WI38 (cell line): ENCODE data around the gene C10orf90.

ENCODE experiments used
- H3K4me3 ChIP-seq: 2 replicates; pipeline ENCODE4 v1.5.1; 2011; ENCODE audit warnings: low read depth, mild to moderate bottlenecking, control low read depth, low read length
- TF ChIP-seq, protein P1 (sequence below): IDR thresholded peaks from 2 replicates; pipeline ENCODE4 v1.5.1; 2012; ENCODE audit warnings: low read depth, mild to moderate bottlenecking, control low read depth, low read length

Gene C10orf90

DNA sequence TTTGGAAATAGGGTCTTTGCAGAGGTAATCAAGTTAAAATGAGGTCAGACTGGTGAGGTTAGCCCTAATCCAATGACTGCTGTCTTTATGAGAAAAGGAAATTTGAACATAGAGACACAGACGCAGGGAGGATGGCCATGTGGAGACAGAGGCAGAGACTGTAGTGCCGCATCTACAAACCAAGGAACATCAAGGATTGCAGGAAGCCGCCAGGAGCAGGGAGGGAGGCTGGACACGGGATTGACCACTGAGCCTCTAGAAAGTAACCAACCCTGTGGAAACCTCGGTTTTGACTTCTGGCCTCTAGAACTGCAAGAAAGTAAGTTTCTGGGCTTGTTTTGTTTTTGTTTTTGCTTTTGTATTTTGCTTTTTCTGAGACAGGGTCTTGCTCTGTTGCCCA lies 213.9 kb downstream of the C10orf90 start:
- TF ChIP-seq, protein P1, sequence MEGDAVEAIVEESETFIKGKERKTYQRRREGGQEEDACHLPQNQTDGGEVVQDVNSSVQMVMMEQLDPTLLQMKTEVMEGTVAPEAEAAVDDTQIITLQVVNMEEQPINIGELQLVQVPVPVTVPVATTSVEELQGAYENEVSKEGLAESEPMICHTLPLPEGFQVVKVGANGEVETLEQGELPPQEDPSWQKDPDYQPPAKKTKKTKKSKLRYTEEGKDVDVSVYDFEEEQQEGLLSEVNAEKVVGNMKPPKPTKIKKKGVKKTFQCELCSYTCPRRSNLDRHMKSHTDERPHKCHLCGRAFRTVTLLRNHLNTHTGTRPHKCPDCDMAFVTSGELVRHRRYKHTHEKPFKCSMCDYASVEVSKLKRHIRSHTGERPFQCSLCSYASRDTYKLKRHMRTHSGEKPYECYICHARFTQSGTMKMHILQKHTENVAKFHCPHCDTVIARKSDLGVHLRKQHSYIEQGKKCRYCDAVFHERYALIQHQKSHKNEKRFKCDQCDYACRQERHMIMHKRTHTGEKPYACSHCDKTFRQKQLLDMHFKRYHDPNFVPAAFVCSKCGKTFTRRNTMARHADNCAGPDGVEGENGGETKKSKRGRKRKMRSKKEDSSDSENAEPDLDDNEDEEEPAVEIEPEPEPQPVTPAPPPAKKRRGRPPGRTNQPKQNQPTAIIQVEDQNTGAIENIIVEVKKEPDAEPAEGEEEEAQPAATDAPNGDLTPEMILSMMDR = no peak
- H3K4me3 ChIP-seq = no peak overlapping the region

DNA sequence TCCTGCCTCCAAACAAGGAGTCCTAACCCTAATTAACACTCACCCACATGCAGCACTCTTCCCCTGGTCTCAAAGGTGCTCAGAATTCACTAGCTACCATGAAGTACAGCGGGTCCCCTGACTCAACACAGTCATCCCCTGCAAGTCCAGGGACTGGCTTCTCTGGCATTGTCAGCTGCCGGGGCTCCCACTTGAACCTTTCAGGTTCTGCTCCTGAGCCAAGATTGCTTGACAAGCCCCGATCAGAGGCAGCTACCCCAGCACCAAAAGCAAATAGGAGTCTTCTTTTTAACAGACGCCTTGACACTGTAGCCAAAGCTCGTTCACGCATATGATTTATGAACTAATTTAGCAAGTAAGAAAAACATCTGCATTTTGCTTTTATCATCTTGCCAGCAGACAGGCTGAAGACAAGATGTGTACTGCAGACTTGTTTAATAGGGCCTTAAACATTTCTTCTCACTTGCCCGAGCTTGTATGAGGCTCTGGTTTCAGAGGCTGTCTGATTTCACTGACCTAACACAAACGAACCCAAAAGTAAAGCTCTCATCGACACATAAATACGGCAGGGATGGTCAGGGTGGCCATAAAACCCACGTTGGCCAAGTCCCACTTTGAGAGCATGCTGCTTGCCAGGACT lies 214.6 kb downstream of the C10orf90 start:
- TF ChIP-seq, protein P1 = no peak
- no peak overlapping the region for H3K4me3 ChIP-seq

DNA sequence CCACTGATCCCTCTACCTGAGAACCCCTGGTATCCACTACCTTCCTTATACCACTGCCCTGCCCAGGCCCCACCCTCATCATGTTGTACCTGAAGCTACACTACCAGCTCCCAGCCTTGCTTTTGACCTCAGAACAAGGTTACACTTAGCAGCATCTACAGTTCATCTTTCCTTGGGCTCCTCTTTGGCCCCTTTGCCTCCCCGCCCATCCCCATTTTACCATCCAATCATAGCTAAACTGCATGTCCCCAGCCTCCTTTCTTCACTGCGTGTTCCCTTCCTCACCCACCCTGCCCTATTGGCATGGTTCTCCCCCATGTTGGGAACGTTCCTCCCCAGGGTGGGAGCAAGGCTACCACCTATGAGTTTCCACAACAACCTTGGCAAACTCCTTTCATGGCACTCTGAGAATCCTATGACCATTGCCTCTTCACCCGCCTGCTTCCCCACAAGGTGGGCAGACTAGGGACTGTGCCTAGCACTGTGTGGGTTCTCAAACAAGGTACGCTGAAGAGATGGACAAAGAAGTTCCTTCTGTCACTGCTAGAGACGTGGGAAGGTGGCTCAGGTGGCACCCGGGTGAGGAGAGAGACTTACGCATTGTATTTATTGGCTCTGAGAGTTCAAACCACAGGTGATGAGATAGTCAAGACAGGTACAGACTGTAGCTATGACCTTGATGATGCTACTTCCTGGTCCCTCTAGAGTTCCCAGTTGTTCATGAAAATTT lies 215.3 kb downstream of the C10orf90 start:
- TF ChIP-seq, protein P1 = no peak

DNA sequence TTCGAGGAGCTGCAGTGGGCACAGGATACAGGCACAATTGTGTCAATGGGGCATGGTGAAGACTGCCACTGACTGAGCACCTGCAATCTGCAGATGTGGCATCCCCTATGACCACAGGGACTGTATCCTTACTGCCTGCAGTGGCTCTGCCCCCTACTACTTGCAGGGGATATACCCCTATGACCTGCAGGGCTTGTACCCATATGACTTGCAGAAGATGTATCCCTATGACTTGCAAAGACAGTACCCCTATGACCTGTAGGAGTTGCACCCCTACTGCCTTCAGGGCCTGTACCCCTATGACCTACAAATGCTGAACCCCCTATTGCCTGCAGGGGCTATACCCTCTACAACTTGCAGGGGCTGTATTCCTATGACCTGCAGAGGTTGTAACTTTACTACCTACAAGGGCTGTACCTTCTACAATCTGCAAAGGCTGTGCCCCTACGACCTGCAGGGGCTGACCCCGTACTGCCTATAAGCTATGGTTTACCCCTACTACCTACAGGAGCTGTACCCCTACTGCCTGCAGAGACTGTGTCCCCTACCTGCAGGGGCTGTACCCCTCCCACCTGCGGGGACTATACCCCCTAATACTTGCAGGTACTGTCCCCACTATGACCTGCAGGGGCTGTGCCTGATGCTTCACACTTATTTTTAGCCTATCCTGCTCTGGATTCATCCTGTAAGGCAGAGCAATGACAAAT lies 216.3 kb downstream of the C10orf90 start:
- TF ChIP-seq, protein P1 = no peak
- no peak overlapping the region for H3K4me3 ChIP-seq

More for the DNA sequence above, 215.3 kb downstream of the C10orf90 start:
- no peak overlapping the region for H3K4me3 ChIP-seq

DNA sequence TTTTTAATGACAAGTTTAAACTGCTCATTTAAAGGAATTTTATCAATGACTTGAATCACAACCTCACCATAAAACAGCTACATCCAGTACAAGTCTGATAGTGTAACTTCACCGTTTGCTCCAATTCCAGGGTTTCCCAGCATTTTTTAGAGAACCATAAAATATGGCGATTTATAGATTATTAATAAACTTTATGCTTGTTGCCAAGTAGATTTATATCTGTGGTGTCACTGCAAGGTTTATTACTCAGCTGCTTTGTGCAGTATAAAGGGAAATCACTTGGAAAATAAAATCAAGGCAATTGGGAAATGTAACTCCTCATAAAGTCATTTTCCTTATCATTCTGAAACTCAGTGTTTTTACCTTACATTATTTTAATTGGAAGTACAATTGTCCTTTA lies 218.2 kb downstream of the C10orf90 start:
- no peak overlapping the region for H3K4me3 ChIP-seq
- TF ChIP-seq, protein P1 = no peak

DNA sequence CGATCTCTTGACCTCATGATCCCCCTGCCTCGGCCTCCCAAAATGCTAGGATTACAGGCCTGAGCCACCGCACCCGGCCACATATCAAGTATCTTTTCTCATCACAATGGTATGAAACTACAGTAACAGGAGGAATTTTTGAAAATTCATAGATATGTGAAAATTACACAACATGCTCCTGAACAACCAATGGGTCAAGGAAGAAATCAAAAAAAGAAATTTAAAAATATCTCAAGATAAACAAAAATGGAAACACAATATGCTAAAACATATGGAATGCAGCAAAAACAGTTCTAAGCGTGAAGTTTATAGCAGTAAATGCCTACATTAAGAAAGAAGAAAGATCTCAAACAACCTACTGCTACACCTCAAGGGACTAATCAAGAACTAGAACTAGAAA lies 222.4 kb downstream of the C10orf90 start:
- TF ChIP-seq, protein P1 = no peak
- H3K4me3 ChIP-seq = no peak overlapping the region

DNA sequence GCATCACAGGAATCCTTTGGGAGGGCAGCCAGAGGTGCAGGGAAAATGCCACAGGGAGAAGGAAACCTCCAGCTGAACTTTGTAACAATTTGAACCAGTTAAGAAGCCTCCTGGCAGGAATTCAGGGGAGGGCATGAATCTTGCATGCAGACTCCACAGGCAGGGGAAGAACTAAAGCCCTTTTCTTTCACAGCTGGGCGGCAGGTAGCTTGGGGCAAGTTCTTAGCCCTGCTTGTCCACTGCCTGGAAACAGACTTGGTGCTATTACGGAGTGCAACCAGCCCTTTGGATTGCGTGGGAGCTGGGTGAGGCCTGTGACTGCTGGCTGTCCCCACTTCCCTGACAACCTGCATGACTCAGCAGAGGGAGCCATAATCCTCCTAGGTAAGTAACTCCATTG lies 230.6 kb downstream of the C10orf90 start:
- no peak overlapping the region for H3K4me3 ChIP-seq
- TF ChIP-seq, protein P1 = no peak
